ENCODE data around the gene MAPKAPK5.
"Not testable (repeated sequence)": the region's sequence is repeated elsewhere in the genome, so short reads cannot be mapped to it uniquely, and the experiment has no call there.

Gene MAPKAPK5

GRCh38 chr12:111887926-111888745, 46.1 kb downstream of the MAPKAPK5 start:
- no peak for DNase-seq

GRCh38 chr12:111893287-111893686, 51.3 kb downstream of the MAPKAPK5 start:
- DNase-seq: no peak

- DNase-seq: no peak
Measured at GRCh38 chr12:111894556-111894955, 52.5 kb downstream of the MAPKAPK5 start.

- DNase-seq: no peak
Measured at GRCh38 chr12:111901182-111901581, 59.2 kb downstream of the MAPKAPK5 start.

GRCh38 chr12:111904446-111904975, 62.5 kb downstream of the MAPKAPK5 start:
- DNase-seq: no peak

- DNase-seq: no peak
Measured at GRCh38 chr12:111905502-111905901, 63.5 kb downstream of the MAPKAPK5 start.

- DNase-seq: no peak
Measured at GRCh38 chr12:111907740-111908139, 65.7 kb downstream of the MAPKAPK5 start.

GRCh38 chr12:111925171-111925570, 83.1 kb downstream of the MAPKAPK5 start:
- no peak for DNase-seq

GRCh38 chr12:111926631-111927030, 84.6 kb downstream of the MAPKAPK5 start:
- DNase-seq: no peak

- no peak for DNase-seq
Measured at GRCh38 chr12:111927346-111927745, 85.3 kb downstream of the MAPKAPK5 start.

- DNase-seq: no peak
Measured at GRCh38 chr12:111932241-111932640, 90.2 kb downstream of the MAPKAPK5 start.

GRCh38 chr12:111936869-111937268, 94.8 kb downstream of the MAPKAPK5 start:
- DNase-seq: no peak

GRCh38 chr12:111937429-111937828, 95.4 kb downstream of the MAPKAPK5 start:
- DNase-seq: no peak

- no peak for DNase-seq
Measured at GRCh38 chr12:111942557-111942956, 100.5 kb downstream of the MAPKAPK5 start.

- DNase-seq: no peak
Measured at GRCh38 chr12:111943929-111944328, 101.9 kb downstream of the MAPKAPK5 start.

- not testable (repeated sequence) for DNase-seq
Measured at GRCh38 chr12:111950961-111951676, 109.1 kb downstream of the MAPKAPK5 start.

All from CD4-positive, alpha-beta T cell treated with Interleukin-15 for 1 hour (primary cell).